ENCODE data around the gene UMODL1.
A peak's percentile ranks its signal among the peaks of the same experiment; 100 is the strongest.
"Not testable (repeated sequence)": the region's sequence is repeated elsewhere in the genome, so short reads cannot be mapped to it uniquely, and the experiment has no call there.

Gene UMODL1

DNA sequence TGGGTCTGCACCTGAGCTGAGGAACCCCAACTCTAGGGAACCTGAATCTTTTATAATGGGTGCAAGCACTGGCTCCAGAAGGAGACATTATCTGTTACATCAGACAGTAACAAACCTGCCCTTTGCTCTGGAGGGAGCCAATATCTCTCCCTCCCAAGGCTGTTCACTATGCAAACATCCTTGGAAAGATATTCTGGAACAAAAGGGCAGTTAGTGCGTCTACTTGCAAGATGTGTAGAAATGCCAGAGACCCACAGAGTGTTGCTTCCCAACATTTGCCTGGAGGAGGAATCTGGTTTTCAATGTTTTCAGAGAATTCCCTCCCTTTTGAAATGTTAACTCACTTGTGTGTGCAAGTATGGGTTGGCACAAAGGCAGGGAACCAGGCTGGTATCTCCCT is 31.9 kb downstream of the UMODL1 start:
- DNase-seq = no peak

DNA sequence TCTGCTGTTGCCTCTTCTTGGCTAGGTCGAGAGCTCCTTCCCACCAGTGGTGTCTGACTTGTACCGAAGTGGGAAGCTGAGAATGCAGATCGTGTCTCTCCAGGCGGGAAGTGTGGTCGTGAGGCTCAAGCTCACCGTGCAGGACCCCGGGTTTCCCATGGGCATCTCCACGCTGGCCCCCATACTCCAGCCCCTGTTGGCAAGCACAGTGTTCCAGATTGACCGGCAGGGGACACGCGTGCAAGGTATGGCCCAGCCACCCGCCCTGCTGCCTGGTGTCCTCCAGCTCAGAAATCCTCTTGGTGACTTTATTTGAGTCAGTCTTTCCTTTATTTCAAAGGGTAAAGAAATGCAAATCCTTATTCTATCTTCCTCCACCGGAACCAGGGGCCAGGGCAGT is 32.7 kb downstream of the UMODL1 start:
- DNase-seq = no peak

DNA sequence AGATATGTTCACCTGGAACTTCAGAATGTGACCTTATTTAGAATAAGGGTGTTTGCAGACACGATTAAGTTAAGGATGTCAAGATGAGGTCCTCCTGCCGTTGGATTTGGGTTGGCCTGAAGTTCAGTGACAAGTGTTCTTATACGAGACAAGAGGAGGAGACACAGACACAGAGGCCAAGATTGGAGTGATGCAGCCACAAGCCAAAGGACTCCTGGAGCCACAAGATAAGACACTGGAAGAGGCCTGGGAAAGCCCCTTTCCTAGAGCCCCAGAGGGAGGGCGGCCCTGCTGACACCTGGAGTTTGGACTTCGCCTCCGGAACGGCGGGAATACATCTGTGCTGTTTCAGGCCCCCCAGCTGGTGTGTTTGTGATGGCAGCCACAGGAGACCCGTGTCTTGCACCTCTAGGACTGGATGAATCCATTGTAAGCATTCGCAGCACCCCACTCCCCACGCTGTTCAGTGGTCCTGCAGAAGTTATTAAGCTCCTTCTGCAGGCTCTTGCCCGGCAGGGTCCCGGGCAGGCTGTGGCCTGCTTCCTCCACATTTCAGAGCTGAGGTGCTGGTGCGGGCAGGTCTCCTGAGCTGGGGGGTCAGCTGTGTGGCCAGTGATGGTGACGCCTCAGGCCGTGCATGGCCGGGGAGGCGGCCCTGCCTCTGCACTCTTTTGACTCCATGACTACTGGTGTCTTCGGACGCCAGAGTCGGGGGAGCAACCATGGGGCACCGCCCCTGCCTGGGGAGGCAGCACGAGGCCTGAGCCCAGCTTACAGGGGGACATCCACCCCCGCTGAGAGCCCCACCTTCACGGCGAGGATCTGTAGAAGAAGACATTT is 34.6 kb downstream of the UMODL1 start:
- DNase-seq = no peak

DNA sequence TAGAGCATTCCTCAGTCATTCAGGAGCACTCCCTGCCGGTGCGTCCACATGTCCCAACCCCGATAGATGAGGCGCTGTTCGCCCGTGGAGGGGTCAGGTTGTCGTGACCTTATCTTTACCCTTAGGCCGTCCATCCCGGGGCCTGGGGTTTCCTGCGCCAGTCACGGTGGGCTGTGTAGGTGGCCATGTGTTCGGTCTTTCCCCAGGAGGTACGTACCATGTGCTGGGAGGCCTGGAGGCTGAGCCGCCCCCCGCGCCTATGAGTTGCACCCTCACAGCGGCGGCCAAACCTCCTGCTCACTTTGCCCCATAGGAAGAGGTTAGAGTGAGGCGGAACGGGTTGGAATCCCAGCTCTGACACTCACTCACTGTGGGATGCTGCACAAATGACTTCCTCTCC is 35.3 kb downstream of the UMODL1 start:
- no peak for DNase-seq

DNA sequence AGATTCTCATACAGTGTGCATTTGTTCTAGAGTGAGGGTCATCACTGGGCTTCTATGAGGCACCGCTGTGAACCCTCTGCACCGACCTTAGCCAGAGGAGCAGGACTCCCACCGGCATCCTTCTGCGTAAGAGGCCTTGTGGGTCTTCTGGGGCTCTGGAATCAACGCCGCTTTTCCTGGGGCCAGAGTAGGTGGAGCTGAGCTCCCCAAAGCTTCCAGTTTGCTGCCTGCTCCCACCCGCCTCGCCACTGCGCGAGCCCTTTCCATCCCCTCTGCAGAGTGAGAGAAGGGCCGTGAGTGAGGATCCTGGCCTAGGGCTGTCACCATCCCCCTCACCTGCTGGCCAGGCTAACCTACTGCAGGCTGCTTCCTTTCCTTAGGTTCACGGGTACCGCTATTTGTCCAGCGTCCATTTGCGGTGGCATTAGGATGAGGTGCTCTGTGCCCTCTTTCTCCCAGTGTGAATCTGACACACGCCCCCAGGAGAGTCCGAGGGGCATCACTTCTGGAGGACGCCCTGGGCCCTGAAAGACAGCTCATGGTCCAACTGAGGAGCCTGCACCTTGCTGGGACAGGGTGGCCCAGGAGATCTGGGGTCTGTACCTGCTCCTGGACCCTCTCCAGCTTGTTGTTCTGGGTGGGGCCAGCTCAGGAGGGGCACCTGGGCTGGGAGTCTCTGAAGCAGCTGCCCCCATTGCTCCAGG is 36.2 kb downstream of the UMODL1 start:
- DNase-seq = no peak

DNA sequence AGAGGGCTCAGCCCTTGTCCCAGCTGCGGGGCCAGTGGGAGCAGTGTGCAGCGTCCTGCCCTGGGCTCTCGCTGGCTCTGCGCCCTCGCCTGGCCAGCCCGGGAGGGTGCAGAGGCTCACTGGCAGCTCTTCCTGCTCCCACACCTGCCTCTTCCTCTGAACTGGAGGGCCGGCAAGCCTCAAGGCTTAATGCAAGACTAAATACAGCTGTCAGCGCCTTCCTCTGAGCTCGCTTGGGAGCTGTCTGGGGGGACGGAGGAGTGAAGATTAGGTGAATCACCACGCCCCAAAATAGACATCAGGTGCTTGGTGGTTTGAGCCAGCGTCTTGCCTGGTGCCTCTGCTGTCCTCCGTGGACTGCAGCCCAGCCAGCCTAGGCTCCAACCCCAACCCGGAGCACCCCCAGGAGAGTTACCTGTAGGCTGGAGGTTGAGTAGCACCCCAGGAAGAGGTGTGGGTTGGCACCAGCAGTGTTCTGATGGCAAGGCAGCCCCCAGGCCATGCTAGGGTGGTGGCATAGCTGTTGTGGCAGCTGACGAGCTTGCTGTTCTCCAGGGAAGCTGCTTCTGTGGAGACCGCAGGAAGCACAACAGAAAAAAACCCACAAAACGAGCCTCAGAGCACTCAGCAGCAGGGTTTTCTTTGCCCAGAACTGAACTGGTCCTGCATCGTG is 36.9 kb downstream of the UMODL1 start:
- DNase-seq = peak; percentile 26

DNA sequence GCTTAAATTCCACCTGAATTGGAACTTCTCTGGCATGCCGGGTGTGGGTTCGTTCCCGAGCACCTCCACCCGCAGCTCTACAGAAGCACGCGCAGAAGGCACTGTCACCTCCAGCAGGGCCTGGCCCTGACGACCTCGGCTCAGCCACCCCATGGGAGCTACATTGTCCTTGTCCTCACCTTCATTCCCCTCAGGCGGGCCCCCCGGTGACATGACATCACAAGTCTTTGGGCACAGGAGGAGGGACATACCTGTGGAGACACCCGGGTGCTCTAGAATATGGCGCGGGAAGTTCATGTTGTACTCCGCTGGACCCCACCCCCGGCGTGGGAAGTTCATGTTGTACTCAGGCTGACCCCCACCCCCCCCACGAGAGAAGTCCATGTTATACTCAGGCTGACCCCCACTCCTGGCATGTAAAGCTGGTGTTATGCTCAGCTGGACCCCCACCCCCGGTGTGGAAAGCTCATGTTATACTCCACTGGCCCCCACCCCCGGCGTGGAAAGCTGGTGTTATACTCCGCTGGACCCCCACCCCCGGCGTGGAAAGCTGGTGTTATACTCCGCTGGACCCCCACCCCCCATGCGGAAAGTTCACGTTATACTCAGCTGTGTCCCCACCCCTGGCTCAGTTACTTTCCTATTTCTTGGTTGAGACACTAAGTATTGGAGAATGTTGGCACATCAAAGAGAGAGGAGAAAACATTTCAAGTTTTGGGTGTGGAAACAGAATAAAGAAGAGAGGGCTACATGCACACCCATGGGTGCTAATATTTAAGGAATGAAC is 37.6 kb downstream of the UMODL1 start:
- no peak for DNase-seq

DNA sequence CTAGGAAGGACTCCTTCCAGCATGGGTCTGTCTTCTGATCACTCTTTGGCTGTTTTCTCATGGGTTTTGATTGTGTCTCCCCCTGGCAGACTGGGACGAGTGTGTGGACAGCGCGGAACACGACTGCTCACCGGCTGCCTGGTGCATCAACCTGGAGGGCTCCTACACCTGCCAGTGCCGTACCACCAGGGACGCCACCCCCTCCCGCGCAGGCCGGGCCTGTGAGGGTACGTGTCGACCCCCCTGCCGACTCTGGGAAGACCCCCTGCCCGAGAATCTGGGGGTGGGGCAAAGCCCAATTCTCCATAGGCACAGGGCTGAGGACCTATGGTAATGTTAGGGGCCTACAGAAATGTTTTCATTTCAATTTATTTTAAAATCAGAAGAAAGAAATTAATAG is 38.4 kb downstream of the UMODL1 start:
- no peak for DNase-seq

DNA sequence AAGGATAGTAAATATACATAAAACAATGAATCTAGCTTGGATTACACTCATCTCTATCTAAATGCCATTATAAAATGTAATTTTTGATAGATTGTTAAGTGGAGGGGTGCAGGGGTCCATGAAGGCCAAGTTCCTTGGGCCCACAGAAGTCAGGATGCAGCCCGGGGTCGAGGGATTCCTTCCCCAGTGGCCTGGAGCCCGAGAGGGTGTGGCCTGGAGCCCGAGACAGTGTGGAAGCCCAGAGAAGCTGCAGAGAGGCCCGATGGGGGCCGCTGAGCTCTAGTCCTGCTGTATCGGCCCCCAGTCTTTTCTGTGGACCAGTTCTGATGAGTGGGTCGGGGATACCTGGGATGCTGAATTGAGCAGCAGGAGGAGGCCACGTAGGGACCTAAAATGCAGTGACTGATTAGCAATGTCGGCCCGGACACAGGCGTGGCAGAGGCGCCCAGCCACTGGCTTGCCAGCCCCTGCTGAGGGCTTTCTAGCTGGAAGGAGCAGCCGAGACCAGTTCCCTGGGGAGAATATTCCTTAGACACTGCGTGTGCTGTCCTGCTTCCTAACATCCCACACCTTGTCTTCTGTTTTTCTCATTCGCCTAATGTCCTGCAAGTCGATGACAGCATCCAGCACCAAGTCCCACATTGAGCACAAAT is 38.9 kb downstream of the UMODL1 start:
- DNase-seq = no peak

DNA sequence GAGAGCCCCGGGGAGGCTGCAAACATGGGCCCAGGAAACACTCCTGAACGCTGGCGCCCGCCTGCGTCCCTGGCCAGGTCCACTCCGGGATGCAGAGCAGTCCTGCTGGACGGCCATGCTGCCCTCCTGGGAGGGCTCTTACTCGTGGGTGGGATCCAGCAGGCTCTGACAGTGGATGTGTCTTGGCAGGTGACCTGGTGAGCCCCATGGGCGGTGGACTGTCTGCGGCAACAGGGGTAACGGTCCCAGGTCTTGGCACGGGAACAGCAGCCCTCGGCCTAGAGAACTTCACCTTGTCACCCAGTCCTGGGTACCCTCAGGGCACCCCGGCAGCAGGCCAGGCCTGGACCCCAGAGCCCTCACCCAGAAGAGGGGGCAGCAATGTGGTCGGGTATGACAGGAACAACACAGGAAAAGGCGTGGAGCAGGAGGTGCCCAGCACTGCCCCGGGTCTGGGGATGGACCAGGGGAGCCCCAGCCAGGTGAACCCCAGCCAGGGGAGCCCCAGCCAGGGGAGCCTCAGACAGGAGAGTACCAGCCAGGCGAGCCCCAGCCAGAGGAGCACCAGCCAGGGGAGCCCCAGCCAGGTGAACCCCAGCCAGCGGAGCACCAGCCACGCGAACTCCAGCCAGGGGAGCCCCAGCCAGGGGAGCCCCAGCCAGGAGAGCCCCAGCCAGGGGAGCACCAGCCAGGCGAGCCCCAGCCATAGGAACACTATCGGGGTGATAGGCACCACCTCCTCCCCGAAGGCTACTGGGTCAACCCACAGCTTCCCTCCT is 39.8 kb downstream of the UMODL1 start:
- DNase-seq = no peak

DNA sequence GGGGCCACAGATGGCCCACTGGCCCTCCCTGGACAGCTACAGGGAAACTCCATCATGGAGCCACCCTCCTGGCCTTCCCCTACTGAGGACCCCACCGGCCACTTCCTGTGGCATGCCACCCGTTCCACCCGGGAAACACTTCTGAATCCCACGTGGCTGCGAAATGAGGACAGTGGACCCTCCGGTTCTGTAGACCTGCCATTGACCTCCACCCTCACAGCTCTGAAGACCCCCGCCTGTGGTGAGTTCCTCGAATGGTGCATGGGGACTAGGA is 40.3 kb downstream of the UMODL1 start:
- DNase-seq = no peak

DNA sequence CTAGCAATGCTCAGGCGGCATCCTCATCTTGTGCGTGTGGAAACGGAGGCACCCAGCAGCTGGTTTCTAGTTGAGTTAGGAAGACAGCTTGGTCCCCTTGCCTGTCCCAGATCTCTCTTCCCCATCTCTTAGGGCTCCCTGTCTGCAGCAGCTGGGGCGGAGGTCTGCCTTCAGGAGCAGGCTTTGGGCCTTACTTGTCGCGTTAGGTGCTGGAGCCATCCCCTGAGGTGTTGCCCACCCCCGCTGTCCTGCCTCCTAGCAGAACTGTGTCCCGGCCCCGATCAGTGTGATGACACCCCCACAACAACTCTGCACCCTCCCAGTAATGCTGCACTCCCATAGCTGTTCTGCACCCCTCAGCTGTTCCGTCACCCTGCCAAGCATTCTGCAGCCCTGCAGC is 40.7 kb downstream of the UMODL1 start:
- DNase-seq = no peak

DNA sequence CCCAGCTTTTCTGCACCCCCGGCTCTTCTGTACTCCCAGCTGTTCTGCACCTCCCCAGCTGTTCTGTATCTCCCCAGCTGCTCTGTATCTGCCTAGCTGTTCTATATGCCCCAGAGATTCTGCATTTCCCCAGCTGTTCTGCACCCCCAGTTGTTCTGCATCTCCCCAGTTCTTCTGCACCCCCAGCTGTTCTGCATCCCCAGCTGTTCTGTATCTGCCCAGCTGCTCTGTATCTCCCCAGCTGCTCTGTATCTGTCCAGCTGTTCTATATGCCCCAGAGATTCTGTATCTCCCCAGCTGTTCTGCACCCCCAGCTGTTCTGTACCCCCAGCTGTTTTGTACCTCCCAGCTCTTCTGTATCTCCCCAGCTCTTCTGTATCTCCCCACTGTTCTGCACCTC is 41.1 kb downstream of the UMODL1 start:
- no peak for DNase-seq

DNA sequence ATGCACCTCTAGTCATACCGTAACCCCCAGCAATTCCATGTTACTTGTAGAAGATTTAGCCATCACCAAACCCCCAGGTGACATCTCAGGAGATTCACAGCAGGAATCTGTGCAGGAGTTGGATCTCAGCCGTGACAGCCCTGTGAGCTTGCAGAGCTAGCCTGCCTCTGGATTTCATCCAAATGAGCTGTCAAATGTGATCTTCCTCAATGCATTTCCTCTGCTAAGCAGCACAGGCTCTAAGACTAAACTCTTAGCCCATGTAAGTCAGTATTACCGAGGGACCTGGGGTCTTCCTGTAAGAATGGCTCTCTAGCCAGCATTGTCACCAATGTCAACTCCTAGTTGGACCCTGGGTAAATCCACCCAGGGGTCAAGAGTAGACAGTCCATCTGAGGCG is 41.7 kb downstream of the UMODL1 start:
- DNase-seq = no peak

DNA sequence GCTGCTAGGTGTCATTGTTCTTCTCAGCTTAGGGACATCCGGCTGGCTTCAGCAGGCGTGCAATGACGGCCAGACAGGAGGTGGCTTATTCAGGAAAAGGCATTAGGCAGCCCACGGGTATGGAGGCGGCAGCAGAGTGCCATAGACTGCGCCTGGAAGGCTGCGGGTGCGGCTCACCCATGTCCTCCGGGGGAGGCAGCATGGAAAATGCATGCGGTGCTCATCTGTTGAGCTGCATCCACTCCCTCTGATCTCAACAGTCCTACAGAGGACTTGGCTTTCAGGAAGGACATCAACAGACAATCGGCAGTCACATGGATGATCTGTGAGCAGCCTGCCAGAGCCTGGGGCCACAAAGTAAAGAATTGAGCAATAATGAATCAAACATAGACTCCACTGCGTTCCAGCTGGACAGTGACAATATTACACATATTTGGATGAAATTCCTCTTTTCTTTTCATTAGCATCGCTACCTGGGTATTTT is 42.9 kb downstream of the UMODL1 start:
- DNase-seq = no peak

DNA sequence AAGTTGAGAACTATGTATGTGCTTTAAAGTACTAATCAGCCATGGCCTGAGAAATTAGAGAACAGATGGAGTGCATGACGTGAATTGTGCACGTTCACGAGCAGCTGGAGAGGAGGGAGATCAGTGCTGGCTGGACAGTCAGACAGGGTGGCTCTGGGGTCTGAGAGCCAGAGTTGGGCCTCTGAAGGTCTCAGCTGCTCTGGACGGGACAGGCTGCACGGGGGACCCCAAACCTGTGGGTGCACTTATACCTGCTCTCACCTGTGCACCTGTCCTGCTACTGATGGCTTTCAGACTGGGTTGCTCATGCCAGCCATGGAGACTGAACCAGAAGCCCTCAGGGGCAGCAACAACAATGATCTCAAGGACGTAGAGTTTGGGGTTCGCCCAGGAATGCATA is 43.5 kb downstream of the UMODL1 start:
- no peak for DNase-seq

DNA sequence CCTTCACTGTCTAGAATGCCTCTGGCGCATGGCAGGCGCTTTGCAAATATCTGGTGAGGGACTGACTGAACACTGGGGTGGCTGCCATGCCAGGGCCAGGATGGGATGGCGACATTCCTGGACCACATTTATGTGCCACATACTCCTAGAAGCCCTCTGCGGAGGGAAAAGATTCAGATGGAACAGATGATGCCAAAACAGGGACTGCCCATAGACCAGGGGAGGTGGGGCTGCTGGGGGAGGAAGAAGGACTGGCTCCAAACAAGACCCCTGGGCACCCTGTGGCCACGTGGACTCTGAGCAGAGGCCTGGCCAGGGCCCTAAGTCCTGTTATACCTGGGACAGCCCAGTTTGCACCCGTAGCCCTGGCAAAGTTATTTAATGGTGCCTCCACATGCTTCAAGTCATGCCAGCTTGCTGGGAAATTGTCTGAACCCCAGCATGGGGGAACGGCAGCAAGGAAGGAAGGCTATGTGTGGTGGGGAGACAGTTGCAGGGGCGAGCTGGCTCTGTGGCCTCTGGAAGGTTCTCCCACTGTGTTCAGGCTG is 44.1 kb downstream of the UMODL1 start:
- no peak for DNase-seq

DNA sequence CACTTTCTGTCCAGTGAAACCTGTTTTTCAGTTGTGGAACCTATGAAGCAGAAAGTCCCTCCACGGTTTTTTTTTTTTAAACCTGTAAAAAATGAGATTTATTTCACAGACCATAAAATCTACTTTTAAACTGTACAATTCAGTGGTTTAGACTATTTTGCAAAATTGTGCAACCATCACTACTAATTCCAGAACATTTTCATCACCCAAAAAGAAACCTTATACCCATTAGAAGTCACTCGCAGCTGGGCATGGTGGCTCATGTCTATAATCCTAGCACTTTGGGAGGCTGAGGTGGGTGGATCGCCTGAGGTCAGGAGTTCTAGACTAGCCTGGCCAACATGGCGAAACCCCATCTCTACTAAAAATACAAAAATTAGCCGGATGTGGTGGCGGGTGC is 45.4 kb downstream of the UMODL1 start:
- not testable (repeated sequence) for DNase-seq

DNA sequence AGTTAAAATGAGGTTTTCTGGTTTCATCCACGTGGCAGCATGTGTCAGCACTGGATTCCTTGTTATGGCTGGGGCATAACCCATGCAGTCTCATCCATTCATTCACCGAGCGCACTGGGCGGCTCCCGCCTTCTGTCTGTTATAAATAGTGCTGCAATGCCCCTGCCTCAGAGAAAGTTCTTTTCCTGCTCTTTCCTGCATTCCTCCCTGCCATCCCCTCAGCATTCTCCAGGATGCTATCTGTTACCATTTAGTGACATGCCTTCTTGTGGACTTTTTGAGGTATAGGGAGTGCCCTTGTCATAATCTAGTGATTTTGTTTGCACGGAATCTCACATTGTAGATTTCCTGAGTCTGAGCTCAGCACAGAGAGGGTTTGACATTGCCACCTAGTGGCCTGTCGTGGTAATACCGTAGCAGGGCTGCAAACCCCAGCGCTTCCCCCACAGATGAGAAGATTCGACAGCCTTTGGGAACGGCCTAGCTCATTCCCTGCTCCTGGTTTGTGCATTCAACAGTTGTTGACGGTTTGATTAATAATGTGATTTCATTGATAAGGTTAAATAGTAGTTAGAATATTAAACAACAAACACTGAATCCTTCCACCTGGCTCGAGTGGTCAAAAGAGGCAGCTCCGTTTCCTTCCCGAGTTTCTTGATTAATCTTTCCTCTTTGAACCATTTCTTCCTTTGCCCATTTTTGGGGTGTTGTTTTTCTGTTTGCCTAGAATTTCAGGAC is 46.3 kb downstream of the UMODL1 start:
- DNase-seq = peak; percentile 67

DNA sequence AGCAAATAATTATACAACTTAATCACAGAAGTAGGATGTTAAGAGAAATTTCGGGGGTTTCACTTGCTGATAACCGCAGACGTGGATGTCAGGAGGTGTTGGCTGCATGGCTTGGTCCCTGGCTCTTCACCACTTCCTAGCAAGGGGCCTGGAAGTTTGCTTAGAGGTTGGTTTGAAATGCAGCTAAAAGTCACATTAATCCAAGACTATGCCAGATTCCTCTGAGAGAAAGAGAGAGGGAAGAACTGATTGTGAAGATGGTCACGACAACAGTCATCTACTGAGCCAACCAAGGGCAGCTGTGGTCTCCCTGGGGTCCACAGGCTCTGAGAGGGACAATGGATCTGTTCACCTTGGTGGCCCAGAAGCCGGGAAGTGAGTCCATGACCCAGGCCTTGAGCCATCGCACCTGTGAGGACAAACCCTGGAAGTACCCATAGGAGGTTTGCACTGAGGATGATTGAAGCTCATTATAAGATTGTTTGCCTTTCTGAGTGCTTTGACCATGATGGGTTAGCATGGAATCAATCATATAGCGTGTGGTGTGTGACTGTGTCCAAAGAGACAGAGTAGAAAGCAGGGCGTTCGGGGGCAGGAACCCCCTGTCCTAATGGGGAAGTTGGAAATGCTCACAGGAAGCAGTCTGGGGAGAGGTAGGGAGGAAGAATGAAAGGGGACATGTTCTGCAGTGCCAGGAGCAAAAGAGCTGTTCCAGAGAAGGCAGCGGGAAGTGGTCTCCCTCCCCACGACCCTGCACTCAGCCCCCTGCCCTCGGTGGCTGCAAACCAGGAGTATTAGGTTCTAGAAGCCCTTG is 47.1 kb downstream of the UMODL1 start:
- no peak for DNase-seq
